Motor neuron (in vitro differentiated cells): ENCODE measurements around the gene LRP8. TPM values are rescaled to one million over a fixed set of nuclear protein-coding genes. Genes with fewer than 3 reads are reported as not detected.

Source experiments
- ATAC-seq, 8 experiments: fragments of 200-7000 bp; cut with Tn5 transposase; replicated peaks in 6 of 8; 2 replicates each; pipeline ENCODE4 v1.8.0; 2021; ENCODE audit warnings: mild to moderate bottlenecking in 8 of 8, moderate library complexity in 8 of 8
- H3K27ac ChIP-seq, 2 donors: fragments of 250-450 bp; sonication (Bioruptor Pico); 2 replicates each; pipeline ENCODE4 v1.9.0; 2021; ENCODE audit warnings: antibody characterized with exemption in 2 of 2, mild to moderate bottlenecking in 2 of 2, moderate library complexity in 1 of 2
- H3K4me1 ChIP-seq, 2 donors: fragments of 250-450 bp; sonication (Bioruptor Pico); replicated peaks in 1 of 2; 2 replicates each; pipeline ENCODE4 v1.6.1; 2021; ENCODE audit warnings: antibody characterized with exemption in 2 of 2, mild to moderate bottlenecking in 2 of 2, moderate library complexity in 1 of 2
- H3K4me3 ChIP-seq, 5 donors: fragments of 250-450 bp; sonication (Bioruptor Pico); 2 replicates each; pipeline ENCODE4 v1.9.0; 2021; ENCODE audit warnings: antibody characterized with exemption in 5 of 5, mild to moderate bottlenecking in 5 of 5, moderate library complexity in 4 of 5
- WGBS, 10 experiments: fragments of 450-650 bp; shearing (Covaris generic); methylation state at CpG; one replicate each; pipeline ENCODE4 v1.0.0; 2022; 5-methylcytosine and 5-hydroxymethylcytosine counted together
- in situ Hi-C, 9 experiments: fragments of 400-800 bp; cut with MboI; loops; one replicate each; pipeline ENCODE4 v1.15.0; 2021; ENCODE audit warnings: low sequenced_read_pairs in 9 of 9, low pct_unique_long_range_greater_than_20kb in 2 of 9; ENCODE audit not compliant: unreplicated experiment in 9 of 9
- total RNA-seq, 8 experiments: library from RNA; unstranded; fragments of 300-600 nt; gene quantifications; 2 replicates each; pipeline versions ENCODE4 v1.2.3 to v1.2.4, GENCODE V29; 2022

LRP8 gene
- 10 to 100 TPM in 7 of 8 experiments, 1 to 10 TPM in 1; 2.8 to 44.0 (median 26.7) TPM for total RNA-seq

GRCh38 chr1:53328009-53328461, at the start of gene LRP8:
Gene LRP8, minus strand, starts transcription at chr1:53328070. Its CDS starts 158 bp downstream, at chr1:53327912.
- 0 to 3% (median 0%) methylated on average over 1 to 15 of the region's 47 CpGs; no CpG with 5 or more reads in 7 of the 10 experiments for WGBS, 10 experiments
- Histone ChIP-seq H3K4me1 (peaks cover 16 to 18% of the 10 kb centered on the region in 2 donors), H3K27ac (peak within 1 kb of the TSS; percentile 79 to 89), H3K4me3 (peak within 1 kb of the TSS; percentile 66 to 93 (median 80))
- in situ Hi-C loops: no loop called here
- ATAC-seq: peak; percentile 55 to 69 (median 60)

GRCh38 chr1:53377438-53377841, 49.6 kb upstream of the LRP8 start:
- Histone ChIP-seq H3K27ac (no peak overlapping the region), H3K4me1 (peaks cover 14 to 28% of the 10 kb centered on the region in 2 donors), H3K4me3 (no peak overlapping the region)
- 67 to 100% (median 93%) methylated on average over 1 to 8 of the region's 13 CpGs; no CpG with 5 or more reads in 1 of the 10 experiments for WGBS, 10 experiments
- in situ Hi-C loops: loop anchor here in 2 of 9 experiments (25.0 kb wide), 1 partner anchor 90 kb away; no protein-coding TSS in a partner anchor
- ATAC-seq: no peak

GRCh38 chr1:53376742-53377437, 49.0 kb upstream of the LRP8 start:
- ATAC-seq: no peak
- Histone ChIP-seq H3K4me1 (peaks cover 16 to 25% of the 10 kb centered on the region in 2 donors), H3K27ac (no peak overlapping the region), H3K4me3 (no peak overlapping the region)
- 67 to 100% (median 86%) methylated on average over 1 to 11 of the region's 14 CpGs; no CpG with 5 or more reads in 2 of the 10 experiments for WGBS, 10 experiments
- in situ Hi-C loops: loop anchor here in 2 of 9 experiments (25.0 kb wide), 1 partner anchor 90 kb away; no protein-coding TSS in a partner anchor

GRCh38 chr1:53376041-53376461, 48.2 kb upstream of the LRP8 start:
- H3K27ac ChIP-seq: no peak overlapping the region
- peak in 5 of 8 experiments; percentile 59 to 82 (median 78) for ATAC-seq
- in situ Hi-C loops: loop anchor here in 2 of 9 experiments (25.0 kb wide), 1 partner anchor 89 kb away; no protein-coding TSS in a partner anchor
- H3K4me1 ChIP-seq: peaks cover 25 to 32% of the 10 kb centered on the region in 2 donors
- H3K4me3 ChIP-seq: no peak overlapping the region
- WGBS, 10 experiments: 39 to 50% (median 39%) methylated on average over 2 to 8 of the region's 14 CpGs; no CpG with 5 or more reads in 7 of the 10 experiments

GRCh38 chr1:53375440-53375839, 47.6 kb upstream of the LRP8 start:
- no peak overlapping the region for H3K4me3 ChIP-seq
- no peak overlapping the region for H3K27ac ChIP-seq
- H3K4me1 ChIP-seq: peaks cover 29 to 37% of the 10 kb centered on the region in 2 donors
- WGBS, 10 experiments: 54 to 100% (median 84%) methylated on average over 3 to 7 of the region's 13 CpGs; no CpG with 5 or more reads in 4 of the 10 experiments
- in situ Hi-C loops: loop anchor here in 2 of 9 experiments (25.0 kb wide), 1 partner anchor 88 kb away; no protein-coding TSS in a partner anchor
- ATAC-seq: peak in 5 of 8 experiments; percentile 39 to 51 (median 46)

GRCh38 chr1:53373246-53373645, 45.4 kb upstream of the LRP8 start:
- H3K4me1 ChIP-seq: peaks cover 30 to 32% of the 10 kb centered on the region in 2 donors
- H3K4me3 ChIP-seq: no peak overlapping the region
- in situ Hi-C loops: no loop called here
- no peak for ATAC-seq
- no peak overlapping the region for H3K27ac ChIP-seq
- WGBS, 10 experiments: 85 to 100% (median 94%) methylated on average over 1 to 11 of the region's 11 CpGs; no CpG with 5 or more reads in 2 of the 10 experiments

GRCh38 chr1:53372501-53372951, 44.7 kb upstream of the LRP8 start:
- in situ Hi-C loops: no loop called here
- ATAC-seq: no peak
- Histone ChIP-seq H3K27ac (no peak overlapping the region), H3K4me1 (peaks cover 30 to 32% of the 10 kb centered on the region in 2 donors), H3K4me3 (no peak overlapping the region)
- 20 to 86% (median 84%) methylated on average over 1 to 5 of the region's 6 CpGs; no CpG with 5 or more reads in 5 of the 10 experiments for WGBS, 10 experiments

GRCh38 chr1:53371851-53372250, 44.0 kb upstream of the LRP8 start:
- no peak for ATAC-seq
- H3K27ac ChIP-seq: no peak overlapping the region
- 36 to 89% (median 72%) methylated on average over 3 to 4 of the region's 5 CpGs; no CpG with 5 or more reads in 3 of the 10 experiments for WGBS, 10 experiments
- in situ Hi-C loops: no loop called here
- H3K4me1 ChIP-seq: peaks cover 30 to 32% of the 10 kb centered on the region in 2 donors
- no peak overlapping the region for H3K4me3 ChIP-seq

GRCh38 chr1:53371121-53371666, 43.3 kb upstream of the LRP8 start:
- WGBS, 10 experiments: 0 to 60% (median 20%) methylated on average over 1 to 13 of the region's 15 CpGs; no CpG with 5 or more reads in 5 of the 10 experiments
- ATAC-seq: peak in 5 of 8 experiments; percentile 39 to 53 (median 42)
- in situ Hi-C loops: no loop called here
- H3K4me1 ChIP-seq: peaks cover 24 to 28% of the 10 kb centered on the region in 2 donors
- no peak overlapping the region for H3K27ac ChIP-seq
- H3K4me3 ChIP-seq: no peak overlapping the region

- in situ Hi-C loops: no loop called here
- ATAC-seq: peak in 3 of 8 experiments; percentile 1 to 6 (median 1)
- 0 to 88% (median 25%) methylated on average over 1 to 7 of the region's 9 CpGs; no CpG with 5 or more reads in 4 of the 10 experiments for WGBS, 10 experiments
- peaks cover 16 to 21% of the 10 kb centered on the region in 2 donors for H3K4me1 ChIP-seq
- H3K4me3 ChIP-seq: no peak overlapping the region
- no peak overlapping the region for H3K27ac ChIP-seq
Measured at GRCh38 chr1:53370369-53370961, 42.6 kb upstream of the LRP8 start.

GRCh38 chr1:53369761-53370160, 41.9 kb upstream of the LRP8 start:
- ATAC-seq: no peak
- H3K27ac ChIP-seq: no peak overlapping the region
- in situ Hi-C loops: no loop called here
- H3K4me1 ChIP-seq: peaks cover 15 to 18% of the 10 kb centered on the region in 2 donors
- no peak overlapping the region for H3K4me3 ChIP-seq
- 14 to 100% (median 80%) methylated on average over 1 of the region's 2 CpGs; no CpG with 5 or more reads in 5 of the 10 experiments for WGBS, 10 experiments

- ATAC-seq: peak in 1 of 8 experiments; percentile 25
- in situ Hi-C loops: no loop called here
- H3K4me1 ChIP-seq: peaks cover 15 to 18% of the 10 kb centered on the region in 2 donors
- no peak overlapping the region for H3K27ac ChIP-seq
- 53 to 90% (median 85%) methylated on average over 3 to 8 of the region's 11 CpGs; no CpG with 5 or more reads in 5 of the 10 experiments for WGBS, 10 experiments
- H3K4me3 ChIP-seq: no peak overlapping the region
Measured at GRCh38 chr1:53369034-53369750, 41.3 kb upstream of the LRP8 start.
